Bone marrow (tissue), 2 donors: ENCODE measurements around the gene LRG1.

Experiments
- DNase-seq, 2 donors: peaks; one replicate each; lab custom pipeline; 2025; lab: John Stamatoyannopoulos, UW

LRG1 gene

GRCh38 chr19:4493104-4493928 lies 46.5 kb downstream of the LRG1 start:
- DNase-seq, result no peak

- DNase-seq, result no peak
Measured at GRCh38 chr19:4492337-4493103, 47.3 kb downstream of the LRG1 start.

- no peak for DNase-seq
Measured at GRCh38 chr19:4491446-4491845, 48.4 kb downstream of the LRG1 start.

- DNase-seq, result no peak
Measured at GRCh38 chr19:4488496-4488895, 51.3 kb downstream of the LRG1 start.

- DNase-seq, result no peak
Measured at GRCh38 chr19:4487572-4487971, 52.3 kb downstream of the LRG1 start.
